ENCODE results near the gene C12orf54. TPM values are rescaled to one million over a fixed set of nuclear protein-coding genes. Genes with fewer than 3 reads are reported as not detected.

C12orf54 gene
- total and polyA plus RNA-seq, 2 of the 13 experiments (the other 11 are each of a cell fraction or from before 2014, with no cell fraction given): not detected

DNA sequence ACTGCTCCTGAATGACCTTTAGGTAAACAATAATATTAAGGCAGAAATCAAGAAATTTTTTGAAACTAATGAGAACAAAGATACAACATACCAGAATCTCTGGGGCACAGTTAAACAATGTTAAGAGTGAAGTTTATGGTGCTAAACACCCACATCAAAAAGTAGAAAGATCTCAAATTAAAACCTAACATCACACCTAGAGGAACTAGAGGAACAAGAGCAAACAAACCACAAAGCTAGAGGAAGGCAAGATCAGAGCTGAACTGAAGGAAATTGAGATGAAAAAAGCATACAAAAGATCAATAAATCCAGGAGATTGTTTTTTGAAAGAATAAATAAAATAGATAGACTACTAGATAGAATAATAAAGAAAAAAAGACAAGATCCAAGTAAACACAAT is 50.3 kb downstream of the C12orf54 start:
- no peaks in the 10 kb centered on the region for H3K9me3 ChIP-seq (ENCODE audit: low read length)
- CTCF ChIA-PET (ENCODE audit: low intra/inter-chr PET ratio, low total read pairs): no interaction called here
- peaks cover 4 to 15% of the 10 kb centered on the region in 2 experiments; a peak in 3 of 5 replicates for H3K27me3 ChIP-seq (ENCODE audit: control insufficient read depth in 1 of 2, insufficient read depth in 2 of 2, low read length in 2 of 2)
- H3K79me2 ChIP-seq (ENCODE audit: insufficient read depth, low read length): no peaks in the 10 kb centered on the region
- FAIRE-seq (no peak), DNase-seq (ENCODE audit: low spot score) (no peak), ATAC-seq (no peak)
- no peak overlapping the region for H3K9ac ChIP-seq (ENCODE audit: insufficient read depth, low read depth, low read length)
- no peak overlapping the region for H3K4me3 ChIP-seq (replicated peaks in 1 of 3; ENCODE audit: insufficient read depth in 1 of 3, low read depth in 2 of 3, low read length in 3 of 3)
- intact Hi-C loops (cut with micrococcal nuclease; ENCODE audit: unreplicated experiment): no loop called here
- no peaks in the 10 kb centered on the region for H3K36me3 ChIP-seq (replicated peaks in 1 of 2; ENCODE audit: control insufficient read depth in 1 of 2, insufficient read depth in 2 of 2, low read length in 2 of 2)
- in situ Hi-C loops (cut with HindIII; ENCODE audit: extremely low pct_ligation_motif_present, low pct_unique_long_range_greater_than_20kb): no loop called here
- H3K27ac ChIP-seq (ENCODE audit: extremely low read length, insufficient read depth, low read length): no peak overlapping the region
- TF ChIP-seq ZNF674 (CRISPR knock-in tag; IDR thresholded peaks at IDR 0.05; ENCODE audit: low read depth) (no peak), ZNF569 (CRISPR knock-in tag; IDR thresholded peaks at IDR 0.05; ENCODE audit: borderline replicate concordance) (no peak), HHEX (CRISPR knock-in tag; IDR thresholded peaks at IDR 0.05) (no peak), GABPB1 (CRISPR knock-in tag; IDR thresholded peaks at IDR 0.05) (no peak), FOSL2 (CRISPR knock-in tag; IDR thresholded peaks at IDR 0.05) (no peak), HNRNPH1 (optimal IDR thresholded peaks at IDR 0.05; ENCODE audit: low read depth, low read length) (no peak), ZFP1 (CRISPR knock-in tag; IDR thresholded peaks at IDR 0.05) (no peak), CHD2 (IDR thresholded peaks at IDR 0.05; ENCODE audit: low read depth, low read length) (no peak), ELF3 (CRISPR knock-in tag; IDR thresholded peaks at IDR 0.05) (no peak)
- TF ChIP-seq, protein P1, sequence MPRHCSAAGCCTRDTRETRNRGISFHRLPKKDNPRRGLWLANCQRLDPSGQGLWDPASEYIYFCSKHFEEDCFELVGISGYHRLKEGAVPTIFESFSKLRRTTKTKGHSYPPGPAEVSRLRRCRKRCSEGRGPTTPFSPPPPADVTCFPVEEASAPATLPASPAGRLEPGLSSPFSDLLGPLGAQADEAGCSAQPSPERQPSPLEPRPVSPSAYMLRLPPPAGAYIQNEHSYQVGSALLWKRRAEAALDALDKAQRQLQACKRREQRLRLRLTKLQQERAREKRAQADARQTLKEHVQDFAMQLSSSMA (CRISPR knock-in tag; IDR thresholded peaks at IDR 0.05): no peak
- TF ChIP-seq, protein P2, sequence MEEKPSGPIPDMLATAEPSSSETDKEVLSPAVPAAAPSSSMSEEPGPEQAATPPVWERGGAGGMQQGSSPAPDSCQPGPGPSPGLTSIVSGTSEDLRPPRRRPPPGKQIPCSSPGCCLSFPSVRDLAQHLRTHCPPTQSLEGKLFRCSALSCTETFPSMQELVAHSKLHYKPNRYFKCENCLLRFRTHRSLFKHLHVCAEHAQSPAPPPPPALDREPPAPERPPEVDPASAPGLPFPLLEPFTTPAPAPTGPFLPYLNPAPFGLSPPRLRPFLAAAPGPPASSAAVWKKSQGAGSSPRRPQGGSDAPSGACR (CRISPR knock-in tag; IDR thresholded peaks at IDR 0.05): no peak
- TF ChIP-seq, protein P3, sequence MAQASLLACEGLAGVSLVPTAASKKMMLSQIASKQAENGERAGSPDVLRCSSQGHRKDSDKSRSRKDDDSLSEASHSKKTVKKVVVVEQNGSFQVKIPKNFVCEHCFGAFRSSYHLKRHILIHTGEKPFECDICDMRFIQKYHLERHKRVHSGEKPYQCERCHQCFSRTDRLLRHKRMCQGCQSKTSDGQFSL (CRISPR knock-in tag; IDR thresholded peaks at IDR 0.05): no peak
- TF ChIP-seq, protein P4, sequence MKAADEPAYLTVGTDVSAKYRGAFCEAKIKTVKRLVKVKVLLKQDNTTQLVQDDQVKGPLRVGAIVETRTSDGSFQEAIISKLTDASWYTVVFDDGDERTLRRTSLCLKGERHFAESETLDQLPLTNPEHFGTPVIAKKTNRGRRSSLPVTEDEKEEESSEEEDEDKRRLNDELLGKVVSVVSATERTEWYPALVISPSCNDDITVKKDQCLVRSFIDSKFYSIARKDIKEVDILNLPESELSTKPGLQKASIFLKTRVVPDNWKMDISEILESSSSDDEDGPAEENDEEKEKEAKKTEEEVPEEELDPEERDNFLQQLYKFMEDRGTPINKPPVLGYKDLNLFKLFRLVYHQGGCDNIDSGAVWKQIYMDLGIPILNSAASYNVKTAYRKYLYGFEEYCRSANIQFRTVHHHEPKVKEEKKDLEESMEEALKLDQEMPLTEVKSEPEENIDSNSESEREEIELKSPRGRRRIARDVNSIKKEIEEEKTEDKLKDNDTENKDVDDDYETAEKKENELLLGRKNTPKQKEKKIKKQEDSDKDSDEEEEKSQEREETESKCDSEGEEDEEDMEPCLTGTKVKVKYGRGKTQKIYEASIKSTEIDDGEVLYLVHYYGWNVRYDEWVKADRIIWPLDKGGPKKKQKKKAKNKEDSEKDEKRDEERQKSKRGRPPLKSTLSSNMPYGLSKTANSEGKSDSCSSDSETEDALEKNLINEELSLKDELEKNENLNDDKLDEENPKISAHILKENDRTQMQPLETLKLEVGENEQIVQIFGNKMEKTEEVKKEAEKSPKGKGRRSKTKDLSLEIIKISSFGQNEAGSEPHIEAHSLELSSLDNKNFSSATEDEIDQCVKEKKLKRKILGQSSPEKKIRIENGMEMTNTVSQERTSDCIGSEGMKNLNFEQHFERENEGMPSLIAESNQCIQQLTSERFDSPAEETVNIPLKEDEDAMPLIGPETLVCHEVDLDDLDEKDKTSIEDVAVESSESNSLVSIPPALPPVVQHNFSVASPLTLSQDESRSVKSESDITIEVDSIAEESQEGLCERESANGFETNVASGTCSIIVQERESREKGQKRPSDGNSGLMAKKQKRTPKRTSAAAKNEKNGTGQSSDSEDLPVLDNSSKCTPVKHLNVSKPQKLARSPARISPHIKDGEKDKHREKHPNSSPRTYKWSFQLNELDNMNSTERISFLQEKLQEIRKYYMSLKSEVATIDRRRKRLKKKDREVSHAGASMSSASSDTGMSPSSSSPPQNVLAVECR (CRISPR knock-in tag; IDR thresholded peaks at IDR 0.05; ENCODE audit: borderline replicate concordance): no peak
- TF ChIP-seq, protein P5, sequence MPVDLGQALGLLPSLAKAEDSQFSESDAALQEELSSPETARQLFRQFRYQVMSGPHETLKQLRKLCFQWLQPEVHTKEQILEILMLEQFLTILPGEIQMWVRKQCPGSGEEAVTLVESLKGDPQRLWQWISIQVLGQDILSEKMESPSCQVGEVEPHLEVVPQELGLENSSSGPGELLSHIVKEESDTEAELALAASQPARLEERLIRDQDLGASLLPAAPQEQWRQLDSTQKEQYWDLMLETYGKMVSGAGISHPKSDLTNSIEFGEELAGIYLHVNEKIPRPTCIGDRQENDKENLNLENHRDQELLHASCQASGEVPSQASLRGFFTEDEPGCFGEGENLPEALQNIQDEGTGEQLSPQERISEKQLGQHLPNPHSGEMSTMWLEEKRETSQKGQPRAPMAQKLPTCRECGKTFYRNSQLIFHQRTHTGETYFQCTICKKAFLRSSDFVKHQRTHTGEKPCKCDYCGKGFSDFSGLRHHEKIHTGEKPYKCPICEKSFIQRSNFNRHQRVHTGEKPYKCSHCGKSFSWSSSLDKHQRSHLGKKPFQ (CRISPR knock-in tag; IDR thresholded peaks at IDR 0.05; ENCODE audit: insufficient replicate concordance): no peak
- POLR2A ChIA-PET: no interaction called here
- no peaks in the 10 kb centered on the region for H3K4me1 ChIP-seq (ENCODE audit: insufficient read depth, low read length)
- no TSS peak for BruUV-seq (replicated peaks)
- H2AFZ ChIP-seq (ENCODE audit: low read length): no peak overlapping the region
- no peaks in the 10 kb centered on the region for H4K20me1 ChIP-seq (ENCODE audit: insufficient read depth, low read length)
- no peak overlapping the region for H3K4me2 ChIP-seq (ENCODE audit: low read depth, low read length)
